ENCODE measurements around the gene MRPS5.

The MRPS5 gene

GRCh38 chr2:95061119-95061512, 60.5 kb downstream of the MRPS5 start:
- DNase-seq (ENCODE audit: low read depth) = no peak
- TF ChIP-seq CTCF (IDR thresholded peaks at IDR 0.05; ENCODE audit: low read depth, low read length) = no peak
- TF ChIP-seq, protein P1, sequence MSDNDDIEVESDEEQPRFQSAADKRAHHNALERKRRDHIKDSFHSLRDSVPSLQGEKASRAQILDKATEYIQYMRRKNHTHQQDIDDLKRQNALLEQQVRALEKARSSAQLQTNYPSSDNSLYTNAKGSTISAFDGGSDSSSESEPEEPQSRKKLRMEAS (IDR thresholded peaks at IDR 0.05; ENCODE audit: low read depth, low read length) = no peak
- TF ChIP-seq MYC (IDR thresholded peaks at IDR 0.05; ENCODE audit: low read depth, low read length) = no peak
- TF ChIP-seq POLR2A (IDR thresholded peaks at IDR 0.05; ENCODE audit: extremely low read depth, insufficient read length) = no peak
- no peak overlapping the region for H3K4me3 ChIP-seq (ENCODE audit: low read depth, low read length)

DNA sequence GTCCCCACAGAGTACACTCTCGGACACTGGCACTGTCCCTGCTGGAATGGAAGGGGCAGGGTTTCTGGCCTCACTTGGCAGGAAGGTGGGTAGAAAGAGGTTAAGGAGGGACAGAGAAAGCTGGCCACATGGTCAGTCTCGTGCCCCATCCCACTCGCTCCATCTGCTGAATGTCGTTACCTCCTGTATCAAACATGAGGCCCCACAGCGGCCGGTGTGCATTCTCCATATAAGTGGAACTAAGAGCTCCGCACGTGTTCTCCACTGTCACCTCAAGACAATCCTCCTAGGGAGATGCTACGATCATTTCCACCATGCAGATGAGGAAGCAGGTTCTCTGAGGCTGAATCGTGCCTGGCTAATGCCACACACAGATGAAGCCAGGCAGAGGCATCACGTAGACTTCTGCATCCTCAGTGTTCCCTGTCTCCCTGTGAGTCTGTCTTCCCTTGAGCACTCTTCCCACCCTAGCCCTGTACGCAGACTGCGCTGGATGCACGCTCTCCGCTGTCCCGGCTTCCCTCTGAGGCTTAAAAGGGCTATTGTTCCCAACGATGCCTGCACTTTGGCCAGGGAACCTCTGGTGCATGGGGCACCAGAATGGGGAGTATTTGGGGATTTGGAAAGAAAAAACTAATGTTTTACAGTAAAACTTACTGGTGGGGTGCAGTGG, 61.0 kb downstream of the MRPS5 start:
- TF ChIP-seq MYC (IDR thresholded peaks at IDR 0.05; ENCODE audit: low read depth, low read length) (no peak), POLR2A (IDR thresholded peaks at IDR 0.05; ENCODE audit: extremely low read depth, insufficient read length) (no peak), CTCF (IDR thresholded peaks at IDR 0.05; ENCODE audit: low read depth, low read length) (no peak)
- TF ChIP-seq, protein P1 (IDR thresholded peaks at IDR 0.05; ENCODE audit: low read depth, low read length) = no peak
- no peak overlapping the region for H3K4me3 ChIP-seq (ENCODE audit: low read depth, low read length)

DNA sequence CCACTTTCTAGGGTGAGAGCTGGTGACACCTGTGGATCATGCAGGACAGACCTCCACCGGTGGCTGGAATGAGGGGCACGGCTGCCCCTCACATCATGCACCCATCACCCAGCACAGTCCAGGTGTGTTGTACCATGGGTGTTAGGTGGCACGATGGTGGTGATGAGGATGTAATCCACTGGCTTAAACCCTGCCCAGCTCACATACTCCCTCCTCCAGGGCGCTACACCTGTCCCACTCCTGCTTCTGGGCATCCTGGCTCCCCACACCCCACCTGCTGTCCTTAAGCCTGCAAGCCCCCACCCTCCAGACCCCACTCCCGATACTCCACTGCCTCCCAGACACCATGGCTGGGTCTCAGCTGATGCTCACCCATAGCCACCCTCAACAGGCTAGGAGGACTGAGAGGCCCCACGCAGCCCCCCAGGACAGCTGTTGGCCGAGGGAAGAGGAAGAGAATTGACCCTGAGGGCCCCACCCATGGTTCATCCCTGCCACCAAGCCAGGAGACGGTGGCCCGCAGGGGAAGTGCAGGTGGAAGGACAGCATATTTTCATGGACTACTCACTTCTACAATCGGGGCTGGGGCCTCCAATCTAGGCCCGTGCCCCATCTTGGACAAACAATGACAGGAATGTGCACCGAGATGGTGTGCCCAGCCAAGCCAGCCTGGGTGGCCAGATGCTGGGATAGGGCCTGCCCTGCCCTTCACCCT, 61.8 kb downstream of the MRPS5 start:
- no peak for DNase-seq (ENCODE audit: low read depth)
- no peak overlapping the region for H3K4me3 ChIP-seq (ENCODE audit: low read depth, low read length)
- no peak for TF ChIP-seq POLR2A (IDR thresholded peaks at IDR 0.05; ENCODE audit: extremely low read depth, insufficient read length)
- no peak for TF ChIP-seq CTCF (IDR thresholded peaks at IDR 0.05; ENCODE audit: low read depth, low read length)
- no peak for TF ChIP-seq MYC (IDR thresholded peaks at IDR 0.05; ENCODE audit: low read depth, low read length)
- TF ChIP-seq, protein P1 (IDR thresholded peaks at IDR 0.05; ENCODE audit: low read depth, low read length) = no peak

More for the DNA sequence above, 61.0 kb downstream of the MRPS5 start:
- no peak for DNase-seq (ENCODE audit: low read depth)

GRCh38 chr2:95058989-95059641, 62.5 kb downstream of the MRPS5 start:
- no peak for TF ChIP-seq CTCF (IDR thresholded peaks at IDR 0.05; ENCODE audit: low read depth, low read length)
- no peak overlapping the region for H3K4me3 ChIP-seq (ENCODE audit: low read depth, low read length)
- no peak for DNase-seq (ENCODE audit: low read depth)

DNA sequence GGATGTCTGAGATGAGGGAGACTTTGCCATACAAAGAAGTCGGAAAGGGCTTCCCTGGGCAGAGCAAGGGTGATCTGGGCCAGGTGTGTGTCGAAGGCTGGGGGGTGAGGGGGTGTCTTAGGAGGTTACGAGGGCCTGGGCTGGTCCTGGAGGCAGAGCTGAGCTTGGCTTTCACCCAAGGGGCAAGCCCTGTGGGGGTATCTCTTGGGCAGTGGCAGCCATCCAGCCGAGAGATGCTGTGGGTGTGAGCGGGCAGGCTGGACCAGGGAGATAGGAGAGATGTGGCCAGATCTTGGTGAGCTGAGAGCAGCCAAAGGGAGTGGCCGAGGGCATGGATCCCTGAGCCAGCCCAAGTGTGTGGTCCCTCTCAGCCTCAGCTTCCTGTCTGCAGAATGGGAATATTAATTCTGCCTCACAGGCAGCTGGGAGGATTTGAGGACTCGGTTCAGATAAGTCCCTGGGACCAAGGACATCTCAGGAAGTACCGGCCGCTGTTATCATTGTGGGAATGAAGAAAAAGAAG, 63.1 kb downstream of the MRPS5 start:
- no peak overlapping the region for H3K4me3 ChIP-seq (ENCODE audit: low read depth, low read length)
- TF ChIP-seq MYC (IDR thresholded peaks at IDR 0.05; ENCODE audit: low read depth, low read length) = no peak
- TF ChIP-seq CTCF (IDR thresholded peaks at IDR 0.05; ENCODE audit: low read depth, low read length) = no peak
- TF ChIP-seq, protein P1 (IDR thresholded peaks at IDR 0.05; ENCODE audit: low read depth, low read length) = no peak
- no peak for TF ChIP-seq POLR2A (IDR thresholded peaks at IDR 0.05; ENCODE audit: extremely low read depth, insufficient read length)
- DNase-seq (ENCODE audit: low read depth) = no peak
